ENCODE data around the gene GIN1.

- TF ChIP-seq CTCF (conservative IDR thresholded peaks at IDR 0.05; ENCODE audit: low read length), result no peak
- TF ChIP-seq EZH2phosphoT487 (IDR thresholded peaks at IDR 0.05; ENCODE audit: borderline replicate concordance, low read depth, low read length), result no peak
These were observed 13.3 kb upstream of the GIN1 start for GRCh38 chr5:103133231-103133630.

Data from OCI-LY7 (cell line).